ENCODE data around the gene POTEI.
"Not testable (repeated sequence)": the region's sequence is repeated elsewhere in the genome, so short reads cannot be mapped to it uniquely, and the experiment has no call there.

- not testable (repeated sequence) for TF ChIP-seq ZC3H10 (CRISPR knock-in tag; IDR thresholded peaks at IDR 0.05); PPARA (CRISPR knock-in tag; IDR thresholded peaks at IDR 0.05; ENCODE audit: borderline replicate concordance)
These were observed 29.1 kb upstream of the POTEI start for GRCh38 chr2:130538271-130538670.

Data from SK-N-SH treated with all-trans-retinoic acid at 6 μM for 48 hours (cell line).